GM23338 (cell line): ENCODE results near the gene CYP4F2. TPM values are rescaled to one million over a fixed set of nuclear protein-coding genes. Genes with fewer than 3 reads are reported as not detected.

ENCODE experiments used
- ATAC-seq: fragments of 200-7000 bp; cut with Tn5 transposase; 3 replicates; pipeline ENCODE4 v1.9.1; 2020
- DNase-seq: peaks from one replicate; pipeline ENCODE4 v3.0.0-alpha.2; 2015; ENCODE audit warnings: low spot score
- H2AFZ ChIP-seq: fragments of 200-600 bp; sonication (generic); 2 replicates; pipeline ENCODE4 v1.8.0; 2016; ENCODE audit warnings: antibody characterized with exemption, mild to moderate bottlenecking, moderate library complexity
- H3F3A ChIP-seq: fragments of 200-600 bp; sonication (generic); replicated peaks from 2 replicates; pipeline ENCODE4 v1.8.0; 2017; ENCODE audit warnings: antibody characterized with exemption, mixed run types, low read depth
- H3K27ac ChIP-seq: fragments of 200-600 bp; sonication (generic); 2 replicates; pipeline ENCODE4 v1.6.1; 2016; ENCODE audit warnings: low read depth
- H3K27me3 ChIP-seq: fragments of 200-600 bp; sonication (generic); 2 replicates; pipeline ENCODE4 v1.8.0; 2016; ENCODE audit warnings: mild to moderate bottlenecking, mixed run types, moderate library complexity; ENCODE audit not compliant: insufficient read depth
- H3K36me3 ChIP-seq: fragments of 200-600 bp; sonication (generic); 2 replicates; pipeline ENCODE4 v1.8.0; 2016; ENCODE audit warnings: mild to moderate bottlenecking; ENCODE audit not compliant: insufficient read depth
- H3K4me1 ChIP-seq: fragments of 200-600 bp; sonication (generic); 2 replicates; pipeline ENCODE4 v1.8.0; 2016; ENCODE audit warnings: mild to moderate bottlenecking, moderate library complexity; ENCODE audit not compliant: insufficient read depth
- H3K4me2 ChIP-seq: fragments of 200-600 bp; sonication (generic); 2 replicates; pipeline ENCODE4 v1.7.1; 2017; ENCODE audit warnings: mixed run types
- H3K4me3 ChIP-seq: fragments of 200-600 bp; sonication (generic); 2 replicates; pipeline ENCODE4 v1.6.1; 2016; ENCODE audit warnings: mixed run types
- H3K79me2 ChIP-seq: fragments of 200-600 bp; sonication (generic); replicated peaks from 2 replicates; pipeline ENCODE4 v1.8.0; 2017; ENCODE audit warnings: mild to moderate bottlenecking; ENCODE audit not compliant: insufficient read depth
- H3K9me2 ChIP-seq: fragments of 200-600 bp; sonication (generic); 2 replicates; pipeline ENCODE4 v1.8.0; 2017; ENCODE audit not compliant: insufficient read depth
- H4K20me1 ChIP-seq: fragments of 200-600 bp; sonication (generic); replicated peaks from 2 replicates; pipeline ENCODE4 v1.8.0; 2017; ENCODE audit warnings: mild to moderate bottlenecking; ENCODE audit not compliant: insufficient read depth
- H3K27ac Mint-ChIP-seq: 2 replicates; pipeline ENCODE4 v1.8.0; 2020; ENCODE audit warnings: inconsistent platforms, mild to moderate bottlenecking, moderate library complexity, mixed read lengths
- H3K27me3 Mint-ChIP-seq: 3 replicates; pipeline ENCODE4 v1.8.0; 2022; ENCODE audit warnings: low read depth, mild to moderate bottlenecking, moderate library complexity, mixed read lengths, inconsistent platforms; ENCODE audit not compliant: insufficient read depth, poor library complexity
- H3K36me3 Mint-ChIP-seq: 3 replicates; pipeline ENCODE4 v1.8.0; 2021; ENCODE audit warnings: low read depth, mild to moderate bottlenecking, inconsistent platforms, moderate library complexity, mixed read lengths
- H3K4me1 Mint-ChIP-seq: 3 replicates; pipeline ENCODE4 v1.8.0; 2020; ENCODE audit warnings: mild to moderate bottlenecking, inconsistent platforms, mixed read lengths
- H3K4me3 Mint-ChIP-seq: 3 replicates; pipeline ENCODE4 v1.8.0; 2021; ENCODE audit warnings: moderate library complexity, mild to moderate bottlenecking, inconsistent platforms, mixed read lengths
- H3K9me3 Mint-ChIP-seq: 3 replicates; pipeline ENCODE4 v1.8.0; 2020; ENCODE audit warnings: moderate library complexity, mild to moderate bottlenecking, inconsistent platforms, mixed read lengths
- polyA plus RNA-seq: library from polyadenylated mRNA; unstranded; fragments of >200 nt; fragmentation: Nextera tagmentation; extraction: Ambion mirVana; gene quantifications from 2 replicates; pipeline ENCODE4 v1.2.1, GENCODE V29; 2016
- small RNA-seq: library from RNA; depleted of rRNA; stranded (forward); fragments of <200 nt; gene quantifications from one replicate; pipeline ENCODE3, GENCODE V24; 2014; ENCODE audit warnings: low replicate concordance
- total RNA-seq: library from RNA; depleted of rRNA; stranded (reverse); fragments of >200 nt; shearing (Covaris generic); gene quantifications from 2 replicates; pipeline ENCODE4 v1.2.3, GENCODE V29; 2014; rRNA removed
- TF ChIP-seq, protein P1 (sequence below), 2 experiments: fragments of 200-600 bp in 1 of 2; sonication (generic) in 1 of 2; conservative IDR thresholded peaks; 2 replicates each; pipeline versions ENCODE4 v1.5.1 to v1.6.1; 2016 to 2017; ENCODE audit warnings: antibody characterized with exemption in 2 of 2, low read depth in 2 of 2, mild to moderate bottlenecking in 2 of 2, moderate library complexity in 1 of 2

Gene CYP4F2
- total and polyA plus RNA-seq, 2 experiments from 2014 or later = not detected

DNA sequence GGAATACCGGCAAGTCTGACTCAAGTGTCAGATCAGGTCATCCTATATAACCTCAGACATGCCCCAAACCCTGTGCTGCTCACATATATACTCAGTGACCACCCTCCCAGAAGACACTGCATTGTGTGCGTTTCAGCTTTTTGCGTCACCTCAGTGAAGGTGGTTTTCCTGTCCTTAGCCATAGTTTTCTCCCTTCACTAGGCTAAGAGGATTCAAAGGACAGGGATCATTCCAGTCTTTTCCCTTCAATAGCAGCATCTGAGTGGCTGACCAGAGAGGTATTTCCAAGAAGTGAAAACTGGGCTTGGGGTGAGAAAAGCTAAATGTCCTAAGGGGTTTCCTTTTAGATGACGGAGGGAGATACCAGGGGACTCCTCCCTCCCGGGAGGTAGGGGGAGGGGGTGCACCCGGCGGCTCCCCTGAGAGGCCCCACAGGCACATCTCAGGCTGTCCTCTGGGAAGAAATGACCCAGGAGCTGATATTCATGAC is 69.7 kb downstream of the CYP4F2 start:
- Mint-ChIP-seq H3K36me3 (peaks cover 30% of the 10 kb centered on the region), H3K4me1 (no peaks in the 10 kb centered on the region), H3K27ac (no peak overlapping the region), H3K27me3 (peaks cover 4% of the 10 kb centered on the region), H3K4me3 (no peak overlapping the region), H3K9me3 (no peaks in the 10 kb centered on the region; the same call in none of the 3 replicates)
- TF ChIP-seq, protein P1, sequence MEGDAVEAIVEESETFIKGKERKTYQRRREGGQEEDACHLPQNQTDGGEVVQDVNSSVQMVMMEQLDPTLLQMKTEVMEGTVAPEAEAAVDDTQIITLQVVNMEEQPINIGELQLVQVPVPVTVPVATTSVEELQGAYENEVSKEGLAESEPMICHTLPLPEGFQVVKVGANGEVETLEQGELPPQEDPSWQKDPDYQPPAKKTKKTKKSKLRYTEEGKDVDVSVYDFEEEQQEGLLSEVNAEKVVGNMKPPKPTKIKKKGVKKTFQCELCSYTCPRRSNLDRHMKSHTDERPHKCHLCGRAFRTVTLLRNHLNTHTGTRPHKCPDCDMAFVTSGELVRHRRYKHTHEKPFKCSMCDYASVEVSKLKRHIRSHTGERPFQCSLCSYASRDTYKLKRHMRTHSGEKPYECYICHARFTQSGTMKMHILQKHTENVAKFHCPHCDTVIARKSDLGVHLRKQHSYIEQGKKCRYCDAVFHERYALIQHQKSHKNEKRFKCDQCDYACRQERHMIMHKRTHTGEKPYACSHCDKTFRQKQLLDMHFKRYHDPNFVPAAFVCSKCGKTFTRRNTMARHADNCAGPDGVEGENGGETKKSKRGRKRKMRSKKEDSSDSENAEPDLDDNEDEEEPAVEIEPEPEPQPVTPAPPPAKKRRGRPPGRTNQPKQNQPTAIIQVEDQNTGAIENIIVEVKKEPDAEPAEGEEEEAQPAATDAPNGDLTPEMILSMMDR (conservative IDR thresholded peaks at IDR 0.05; ENCODE audit: low read depth in 2 of 2) = no peak
- H3K27me3 ChIP-seq = no peaks in the 10 kb centered on the region
- H3K4me3 ChIP-seq = no peak overlapping the region
- H3F3A ChIP-seq = no peaks in the 10 kb centered on the region
- H3K79me2 ChIP-seq = no peaks in the 10 kb centered on the region
- no peak overlapping the region for H2AFZ ChIP-seq
- H4K20me1 ChIP-seq = no peaks in the 10 kb centered on the region
- no peaks in the 10 kb centered on the region for H3K9me2 ChIP-seq
- H3K4me1 ChIP-seq = no peaks in the 10 kb centered on the region
- no peaks in the 10 kb centered on the region; the same call in 1 of the 2 replicates for H3K36me3 ChIP-seq
- no peak overlapping the region for H3K27ac ChIP-seq
- no peak for DNase-seq
- ATAC-seq = no peak
- H3K4me2 ChIP-seq = no peak overlapping the region

Small RNA genes lying within 50 kb of the gene (small RNA-seq; reads per million reads assigned to genes)
- gene CYP4F36P = not detected

Other genes starting within 250 kb of the CYP4F2 start
- not detected in 2 replicates for gene CYP4F12, start 225.0 kb downstream of the CYP4F2 start, total RNA-seq
- not detected in 2 replicates for gene CYP4F12, start 225.0 kb downstream of the CYP4F2 start, polyA plus RNA-seq
- gene OR10H2, start 170.1 kb downstream of the CYP4F2 start, total RNA-seq = not detected in 2 replicates
- not detected in 2 replicates for gene OR10H2, start 170.1 kb downstream of the CYP4F2 start, polyA plus RNA-seq
- gene OR10H3, start 160.1 kb downstream of the CYP4F2 start, total RNA-seq = not detected in 2 replicates
- gene OR10H3, start 160.1 kb downstream of the CYP4F2 start, polyA plus RNA-seq = not detected in 2 replicates
- gene OR10H5, start 110.4 kb downstream of the CYP4F2 start, total RNA-seq = not detected in 2 replicates
- gene OR10H5, start 110.4 kb downstream of the CYP4F2 start, polyA plus RNA-seq = not detected in 2 replicates
- gene OR10H1, start 82.4 kb downstream of the CYP4F2 start, total RNA-seq = not detected in 2 replicates
- 0.05 TPM in 1 of 2 replicates, not detected in the other for gene OR10H1, start 82.4 kb downstream of the CYP4F2 start, polyA plus RNA-seq
- not detected in 2 replicates for gene CYP4F11, start 36.5 kb upstream of the CYP4F2 start, total RNA-seq
- gene CYP4F11, start 36.5 kb upstream of the CYP4F2 start, polyA plus RNA-seq = not detected in 2 replicates
- gene OR10H4, start 50.9 kb upstream of the CYP4F2 start, total RNA-seq = not detected in 2 replicates
- not detected in 2 replicates for gene OR10H4, start 50.9 kb upstream of the CYP4F2 start, polyA plus RNA-seq
- gene TPM4, start 178.4 kb upstream of the CYP4F2 start, total RNA-seq = 237 and 288 TPM in 2 replicates
- 204 and 223 TPM in 2 replicates for gene TPM4, start 178.4 kb upstream of the CYP4F2 start, polyA plus RNA-seq
- gene RAB8A, start 213.8 kb upstream of the CYP4F2 start, total RNA-seq = 49.7 and 59.5 TPM in 2 replicates
- gene RAB8A, start 213.8 kb upstream of the CYP4F2 start, polyA plus RNA-seq = 48.0 and 53.1 TPM in 2 replicates
- gene HSH2D, start 245.6 kb upstream of the CYP4F2 start, total RNA-seq = 0.97 and 1.4 TPM in 2 replicates
- 0.81 and 1.1 TPM in 2 replicates for gene HSH2D, start 245.6 kb upstream of the CYP4F2 start, polyA plus RNA-seq